ENCODE data around the gene SMIM36.
"Not testable (repeated sequence)": the region's sequence is repeated elsewhere in the genome, so short reads cannot be mapped to it uniquely, and the experiment has no call there.

SMIM36 gene

DNA sequence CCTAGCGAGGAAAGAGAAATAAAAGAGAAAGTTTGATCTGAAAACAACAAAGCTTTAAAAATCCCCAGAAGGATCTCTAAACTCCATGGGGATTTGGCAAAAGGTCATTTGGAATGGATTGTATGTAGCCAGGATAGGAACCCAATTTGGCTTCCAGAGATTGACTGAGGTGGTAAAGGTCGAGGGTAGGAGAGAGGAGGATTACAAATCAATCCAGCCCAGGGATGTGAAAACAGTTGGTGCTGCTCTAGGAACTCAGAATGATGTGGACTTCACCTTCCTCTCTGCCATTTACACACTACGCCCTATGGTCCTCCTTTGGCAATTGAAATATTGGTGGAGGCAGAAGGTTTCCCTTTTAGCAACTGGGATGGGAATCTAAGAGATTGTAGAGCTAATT lies 18.8 kb upstream of the SMIM36 start:
- no peak overlapping the region for H3K4me3 ChIP-seq (replicated peaks; ENCODE audit: low read depth, low read length)
- TF ChIP-seq, protein P1, sequence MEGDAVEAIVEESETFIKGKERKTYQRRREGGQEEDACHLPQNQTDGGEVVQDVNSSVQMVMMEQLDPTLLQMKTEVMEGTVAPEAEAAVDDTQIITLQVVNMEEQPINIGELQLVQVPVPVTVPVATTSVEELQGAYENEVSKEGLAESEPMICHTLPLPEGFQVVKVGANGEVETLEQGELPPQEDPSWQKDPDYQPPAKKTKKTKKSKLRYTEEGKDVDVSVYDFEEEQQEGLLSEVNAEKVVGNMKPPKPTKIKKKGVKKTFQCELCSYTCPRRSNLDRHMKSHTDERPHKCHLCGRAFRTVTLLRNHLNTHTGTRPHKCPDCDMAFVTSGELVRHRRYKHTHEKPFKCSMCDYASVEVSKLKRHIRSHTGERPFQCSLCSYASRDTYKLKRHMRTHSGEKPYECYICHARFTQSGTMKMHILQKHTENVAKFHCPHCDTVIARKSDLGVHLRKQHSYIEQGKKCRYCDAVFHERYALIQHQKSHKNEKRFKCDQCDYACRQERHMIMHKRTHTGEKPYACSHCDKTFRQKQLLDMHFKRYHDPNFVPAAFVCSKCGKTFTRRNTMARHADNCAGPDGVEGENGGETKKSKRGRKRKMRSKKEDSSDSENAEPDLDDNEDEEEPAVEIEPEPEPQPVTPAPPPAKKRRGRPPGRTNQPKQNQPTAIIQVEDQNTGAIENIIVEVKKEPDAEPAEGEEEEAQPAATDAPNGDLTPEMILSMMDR (IDR thresholded peaks at IDR 0.05; ENCODE audit: low read depth, low read length, missing control alignments): no peak
- no peak for DNase-seq (ENCODE audit: extremely low read depth, low read depth)

DNA sequence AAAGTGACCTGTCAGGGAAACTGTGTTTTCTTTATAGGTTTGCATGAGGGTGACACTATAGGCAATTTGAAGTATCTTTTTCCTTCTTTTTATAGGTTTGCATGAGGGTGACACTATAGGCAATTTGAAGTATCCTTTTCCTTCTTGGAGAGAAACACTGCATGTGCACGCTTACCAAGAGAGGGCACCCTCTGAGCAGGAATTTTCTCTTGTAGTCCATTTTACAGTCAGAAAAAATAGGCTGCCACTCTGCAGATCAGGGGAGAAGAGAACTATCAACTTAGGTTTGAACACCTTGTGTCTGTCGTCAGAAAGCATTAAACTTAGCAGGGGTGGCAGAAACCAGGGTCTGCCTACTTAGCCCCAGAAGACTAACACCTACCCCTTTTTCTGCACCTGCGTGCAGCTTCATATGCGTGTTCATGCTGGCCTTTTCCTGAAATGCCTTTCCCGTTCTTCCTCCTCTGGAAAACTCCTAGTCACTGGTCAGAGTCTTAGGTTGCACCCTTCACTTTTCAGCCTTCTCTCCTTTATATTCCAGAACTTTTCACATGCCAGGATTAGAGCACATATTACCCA lies 16.4 kb upstream of the SMIM36 start:
- peak; percentile 33 for DNase-seq (ENCODE audit: extremely low read depth, low read depth)
- TF ChIP-seq, protein P1 (IDR thresholded peaks at IDR 0.05; ENCODE audit: low read depth, low read length, missing control alignments): peak; percentile 70
- no peak overlapping the region for H3K4me3 ChIP-seq (replicated peaks; ENCODE audit: low read depth, low read length)

DNA sequence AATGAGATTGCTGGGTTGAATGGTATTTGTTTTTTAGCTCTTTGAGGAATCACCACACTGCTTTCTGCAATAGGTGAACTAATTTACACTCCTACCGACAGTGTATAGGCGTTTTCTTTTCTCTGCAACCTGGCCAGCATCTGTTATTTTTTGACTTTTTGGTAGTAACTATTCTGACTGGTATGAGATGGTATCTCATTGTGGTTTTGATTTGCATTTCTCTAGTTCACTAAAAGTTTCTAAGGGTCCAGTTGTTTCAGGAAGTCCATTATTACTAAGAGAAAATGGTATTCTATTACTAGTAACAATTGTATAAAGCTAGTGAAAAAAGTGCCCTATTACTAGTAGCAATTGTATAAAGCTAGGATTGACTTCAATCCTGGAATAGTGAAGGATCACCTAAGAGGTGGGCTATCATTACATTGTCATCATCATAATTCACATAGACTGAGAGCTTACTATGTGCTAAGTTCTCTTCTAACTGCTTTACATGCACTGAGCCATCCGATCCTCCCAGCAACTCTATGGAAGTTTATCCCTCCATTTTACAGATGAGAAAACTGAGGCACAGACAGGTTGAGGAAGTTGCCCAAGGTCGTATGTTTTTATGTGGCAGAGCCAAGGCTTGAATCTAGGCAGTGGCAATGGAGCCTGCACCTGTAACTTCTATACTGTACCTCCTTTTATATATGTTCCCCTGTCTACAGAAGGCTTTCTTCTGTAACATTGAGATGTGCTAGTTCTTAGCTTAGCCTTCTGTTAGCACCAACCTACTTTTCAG lies 13.4 kb upstream of the SMIM36 start:
- DNase-seq (ENCODE audit: extremely low read depth, low read depth): no peak
- H3K4me3 ChIP-seq (replicated peaks; ENCODE audit: low read depth, low read length): no peak overlapping the region
- TF ChIP-seq, protein P1 (IDR thresholded peaks at IDR 0.05; ENCODE audit: low read depth, low read length, missing control alignments): no peak

DNA sequence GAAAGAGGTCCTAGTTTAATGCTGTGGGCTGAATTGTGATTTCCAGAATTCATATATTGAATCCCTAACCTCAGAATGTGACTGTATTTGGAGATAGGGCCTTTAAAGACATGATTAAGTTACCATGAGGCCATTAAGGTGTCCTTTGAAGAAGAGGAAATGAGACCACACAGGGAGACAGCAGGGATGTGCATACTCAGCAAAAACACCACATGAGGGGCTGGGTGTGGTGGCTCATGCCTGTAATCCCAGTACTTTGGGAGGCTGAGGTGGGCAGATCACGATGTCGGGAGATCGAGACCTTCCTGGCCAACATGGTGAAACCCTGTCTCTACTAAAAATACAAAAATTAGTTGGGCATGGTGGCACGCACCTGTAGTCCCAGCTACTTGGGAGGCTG lies 11.8 kb upstream of the SMIM36 start:
- H3K4me3 ChIP-seq (replicated peaks; ENCODE audit: low read depth, low read length); DNase-seq (ENCODE audit: extremely low read depth, low read depth): not testable (repeated sequence)

DNA sequence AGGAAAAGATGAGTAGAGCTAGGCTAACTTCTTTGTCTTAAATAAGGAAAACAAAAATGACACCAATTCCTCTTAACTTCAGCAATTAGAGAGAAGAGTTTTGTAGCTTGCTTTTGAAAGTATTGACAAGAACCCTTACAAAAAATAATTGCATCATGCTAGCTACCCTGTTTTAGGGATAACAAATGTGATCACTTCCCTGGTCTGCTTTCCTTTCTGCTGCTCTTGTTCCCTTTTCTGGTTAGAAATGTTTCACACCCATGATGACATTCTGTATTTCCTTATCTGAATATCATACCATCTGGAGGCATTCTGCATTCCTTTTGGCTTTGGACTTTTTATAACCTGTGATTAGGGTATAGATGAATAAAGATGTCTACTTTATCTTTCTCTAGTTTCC lies 9.9 kb upstream of the SMIM36 start:
- no peak overlapping the region for H3K4me3 ChIP-seq (replicated peaks; ENCODE audit: low read depth, low read length)
- no peak for DNase-seq (ENCODE audit: extremely low read depth, low read depth)
- TF ChIP-seq, protein P1 (IDR thresholded peaks at IDR 0.05; ENCODE audit: low read depth, low read length, missing control alignments): no peak

DNA sequence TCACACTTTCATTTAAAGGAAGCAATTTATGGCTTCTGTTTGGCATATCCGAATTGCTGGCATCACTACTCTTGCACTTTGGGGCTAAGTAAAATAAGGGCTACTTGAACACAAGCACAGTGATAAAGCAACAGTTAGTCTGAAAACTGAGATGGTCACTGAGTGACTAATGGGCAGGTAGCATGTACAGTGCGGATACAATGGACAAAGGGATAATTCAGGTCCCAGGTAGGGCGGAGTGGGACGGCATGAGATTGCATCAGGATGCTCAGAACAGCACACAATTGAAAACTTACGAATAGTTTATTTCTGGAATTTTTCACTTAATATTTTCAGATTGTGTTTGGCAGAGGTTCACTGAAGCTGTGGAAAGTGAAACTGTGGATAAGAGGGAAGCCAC lies 9.2 kb upstream of the SMIM36 start:
- H3K4me3 ChIP-seq (replicated peaks; ENCODE audit: low read depth, low read length): no peak overlapping the region
- no peak for DNase-seq (ENCODE audit: extremely low read depth, low read depth)

DNA sequence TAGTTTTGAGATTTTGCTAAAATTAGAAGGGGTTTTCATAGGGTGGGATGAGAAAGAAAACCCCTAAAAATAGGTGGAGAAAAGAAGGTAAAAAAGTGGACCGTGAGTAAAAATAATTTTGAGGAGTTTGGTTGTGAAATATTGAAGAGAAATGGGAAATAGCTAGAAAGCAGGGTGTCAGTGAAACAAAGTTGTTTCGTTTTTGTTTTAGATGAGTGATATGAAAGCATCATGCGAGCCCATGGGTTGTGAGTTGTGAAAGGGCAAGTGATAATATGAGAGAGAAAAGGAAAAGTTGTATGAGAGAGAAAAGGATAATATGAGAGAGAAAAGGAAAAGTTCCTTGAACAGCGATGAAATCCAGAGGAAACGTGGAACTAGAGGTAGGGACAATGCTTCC lies 7.3 kb upstream of the SMIM36 start:
- TF ChIP-seq, protein P1 (IDR thresholded peaks at IDR 0.05; ENCODE audit: low read depth, low read length, missing control alignments): no peak
- no peak overlapping the region for H3K4me3 ChIP-seq (replicated peaks; ENCODE audit: low read depth, low read length)
- DNase-seq (ENCODE audit: extremely low read depth, low read depth): no peak

More for the DNA sequence above, 9.2 kb upstream of the SMIM36 start:
- TF ChIP-seq, protein P1 (IDR thresholded peaks at IDR 0.05; ENCODE audit: low read depth, low read length, missing control alignments): no peak

Data from HFF-Myc (cell line).